HepG2 (cell line): ENCODE data around the gene LSS. TPM values are rescaled to one million over a fixed set of nuclear protein-coding genes. Genes with fewer than 3 reads are reported as not detected.

Experiments used
- ARNT2 ChIP-seq: sonication (generic); formaldehyde crosslinking; IDR thresholded peaks from 2 replicates; pipeline ENCODE4 v1.8.0; 2022; ENCODE audit warnings: mild to moderate bottlenecking, low read depth, missing genetic modification reagents, moderate library complexity
- FOXA3 ChIP-seq: IDR thresholded peaks from 2 replicates; pipeline ENCODE4 v1.6.1; 2016; ENCODE audit warnings: missing genetic modification reagents, missing compliant biosample characterization
- HOXA3 ChIP-seq: sonication (generic); formaldehyde crosslinking; IDR thresholded peaks from 2 replicates; pipeline ENCODE4 v1.5.0; 2020; ENCODE audit warnings: missing genetic modification reagents
- MEIS2 ChIP-seq: sonication (generic); formaldehyde crosslinking; IDR thresholded peaks from 2 replicates; pipeline ENCODE4 v1.9.0; 2021; ENCODE audit warnings: mild to moderate bottlenecking, missing genetic modification reagents
- MXI1 ChIP-seq: IDR thresholded peaks from 3 replicates; pipeline ENCODE4 v1.6.1; 2012; ENCODE audit warnings: low read depth, low read length, inconsistent platforms, borderline replicate concordance
- MYC ChIP-seq: sonication (generic); formaldehyde crosslinking; IDR thresholded peaks from 2 replicates; pipeline ENCODE4 v1.9.0; 2021; ENCODE audit warnings: missing genetic modification reagents, borderline replicate concordance
- PHF20 ChIP-seq: sonication (generic); formaldehyde crosslinking; IDR thresholded peaks from 2 replicates; pipeline ENCODE4 v1.5.0; 2020; ENCODE audit warnings: mild to moderate bottlenecking, missing genetic modification reagents
- PLRG1 ChIP-seq: fragments of 450-650 bp; conservative IDR thresholded peaks from 2 replicates; pipeline ENCODE4 v1.6.1; 2016
- POGK ChIP-seq: sonication (generic); formaldehyde crosslinking; conservative IDR thresholded peaks from 2 replicates; pipeline ENCODE4 v1.8.0; 2022; ENCODE audit warnings: mild to moderate bottlenecking, moderate library complexity, missing genetic modification reagents
- SETDB1 ChIP-seq: sonication (generic); formaldehyde crosslinking; IDR thresholded peaks from 2 replicates; pipeline ENCODE4 v1.5.1; 2020; ENCODE audit warnings: missing genetic modification reagents, mild to moderate bottlenecking, borderline replicate concordance
- TAF1 ChIP-seq: sonication (generic); formaldehyde crosslinking; IDR thresholded peaks from 2 replicates; pipeline ENCODE4 v1.4.0; 2020; ENCODE audit warnings: missing genetic modification reagents
- ZBTB3 ChIP-seq: sonication (generic); formaldehyde crosslinking; IDR thresholded peaks from 2 replicates; pipeline ENCODE4 v1.4.0; 2020; ENCODE audit warnings: low read depth, mild to moderate bottlenecking, moderate library complexity, missing genetic modification reagents, borderline replicate concordance
- ZFX ChIP-seq: sonication (generic); formaldehyde crosslinking; IDR thresholded peaks from 2 replicates; pipeline ENCODE4 v1.4.0; 2020; ENCODE audit warnings: mild to moderate bottlenecking, low read depth, missing genetic modification reagents, moderate library complexity
- ZNF281 ChIP-seq: sonication (generic); formaldehyde crosslinking; IDR thresholded peaks from 2 replicates; pipeline ENCODE4 v1.4.0; 2020; ENCODE audit warnings: missing genetic modification reagents, borderline replicate concordance
- ZNF3 ChIP-seq: IDR thresholded peaks from 2 replicates; pipeline ENCODE4 v1.7.0; 2017; ENCODE audit warnings: inconsistent platforms
- ZNF343 ChIP-seq: sonication (generic); formaldehyde crosslinking; IDR thresholded peaks from 2 replicates; pipeline ENCODE4 v1.4.0; 2020; ENCODE audit warnings: mild to moderate bottlenecking, missing genetic modification reagents
- ZNF703 ChIP-seq: sonication (generic); formaldehyde crosslinking; IDR thresholded peaks from 2 replicates; pipeline ENCODE4 v1.5.1; 2020; ENCODE audit warnings: missing genetic modification reagents, mild to moderate bottlenecking, moderate library complexity, borderline replicate concordance
- ZNF839 ChIP-seq: sonication (generic); formaldehyde crosslinking; IDR thresholded peaks from 2 replicates; pipeline ENCODE4 v1.4.0; 2020; ENCODE audit warnings: missing genetic modification reagents, mild to moderate bottlenecking, borderline replicate concordance
- polyA plus RNA-seq, 8 experiments: library from polyadenylated mRNA; depleted of rRNA in 3 of 8; stranded (reverse) in 7 of 8; unstranded in 1 of 8; fragments of >200 nt; fragmentation: Illumina TruSeq in 4 of 8; extraction: Trizol in 4 of 8; gene quantifications; 2 replicates each; pipeline versions ENCODE4 v1.2.1 to v1.2.3, GENCODE V29; 2011 to 2016; ENCODE audit warnings: low read depth in 4 of 8, missing spikeins in 1 of 8, mixed read lengths in 1 of 8; ENCODE audit not compliant: insufficient read depth in 1 of 8
- total RNA-seq, 5 experiments: library from RNA; depleted of rRNA; stranded (reverse); fragments of >200 nt; fragmentation: Illumina TruSeq; extraction: Trizol; gene quantifications; 2 replicates each; pipeline ENCODE4 v1.2.3, GENCODE V29; 2016; ENCODE audit warnings: low read depth in 1 of 5
- TF ChIP-seq, protein P1 (sequence below): IDR thresholded peaks from 2 replicates; pipeline ENCODE4 v1.6.1; 2016; ENCODE audit warnings: mild to moderate bottlenecking
- TF ChIP-seq, protein P2 (sequence below): IDR thresholded peaks from 2 replicates; pipeline ENCODE4 v1.6.1; 2016; ENCODE audit warnings: missing compliant biosample characterization, missing genetic modification reagents, borderline replicate concordance
- TF ChIP-seq, protein P3 (sequence below): sonication (generic); formaldehyde crosslinking; IDR thresholded peaks from 2 replicates; pipeline ENCODE4 v1.4.0; 2020; ENCODE audit warnings: missing genetic modification reagents

Gene LSS
- total and polyA plus RNA-seq, 2 of the 13 experiments (the other 11 are each of a cell fraction or from before 2014, with no cell fraction given): 72.6 to 113 TPM

- peak; percentile 42; the same call in 1 of the 2 replicates for TF ChIP-seq ZNF281 (CRISPR knock-in tag)
- TF ChIP-seq PHF20 (CRISPR knock-in tag): no peak
- TF ChIP-seq PLRG1: no peak
- TF ChIP-seq ZBTB3: 0 out of 2 replicates have a peak, but pooled peaks have one; percentile 2
- no peak for TF ChIP-seq HOXA3
- TF ChIP-seq MYC (CRISPR knock-in tag): peak; percentile 87
- TF ChIP-seq, protein P1, sequence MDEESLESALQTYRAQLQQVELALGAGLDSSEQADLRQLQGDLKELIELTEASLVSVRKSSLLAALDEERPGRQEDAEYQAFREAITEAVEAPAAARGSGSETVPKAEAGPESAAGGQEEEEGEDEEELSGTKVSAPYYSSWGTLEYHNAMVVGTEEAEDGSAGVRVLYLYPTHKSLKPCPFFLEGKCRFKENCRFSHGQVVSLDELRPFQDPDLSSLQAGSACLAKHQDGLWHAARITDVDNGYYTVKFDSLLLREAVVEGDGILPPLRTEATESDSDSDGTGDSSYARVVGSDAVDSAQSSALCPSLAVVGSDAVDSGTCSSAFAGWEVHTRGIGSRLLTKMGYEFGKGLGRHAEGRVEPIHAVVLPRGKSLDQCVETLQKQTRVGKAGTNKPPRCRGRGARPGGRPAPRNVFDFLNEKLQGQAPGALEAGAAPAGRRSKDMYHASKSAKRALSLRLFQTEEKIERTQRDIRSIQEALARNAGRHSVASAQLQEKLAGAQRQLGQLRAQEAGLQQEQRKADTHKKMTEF (CRISPR knock-in tag): peak; percentile 18; the same call in 1 of the 2 replicates
- 0 out of 2 replicates have a peak, but pooled peaks have one; percentile 2 for TF ChIP-seq ZNF343 (CRISPR knock-in tag)
- 0 out of 2 replicates have a peak, but pooled peaks have one; percentile 39 for TF ChIP-seq ZNF839 (CRISPR knock-in tag)
- TF ChIP-seq, protein P2, sequence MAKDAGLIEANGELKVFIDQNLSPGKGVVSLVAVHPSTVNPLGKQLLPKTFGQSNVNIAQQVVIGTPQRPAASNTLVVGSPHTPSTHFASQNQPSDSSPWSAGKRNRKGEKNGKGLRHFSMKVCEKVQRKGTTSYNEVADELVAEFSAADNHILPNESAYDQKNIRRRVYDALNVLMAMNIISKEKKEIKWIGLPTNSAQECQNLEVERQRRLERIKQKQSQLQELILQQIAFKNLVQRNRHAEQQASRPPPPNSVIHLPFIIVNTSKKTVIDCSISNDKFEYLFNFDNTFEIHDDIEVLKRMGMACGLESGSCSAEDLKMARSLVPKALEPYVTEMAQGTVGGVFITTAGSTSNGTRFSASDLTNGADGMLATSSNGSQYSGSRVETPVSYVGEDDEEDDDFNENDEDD (CRISPR knock-in tag): peak; percentile 25; the same call in 1 of the 2 replicates
- TF ChIP-seq FOXA3 (CRISPR knock-in tag): 0 out of 2 replicates have a peak, but pooled peaks have one; percentile 5
- TF ChIP-seq MXI1: peak; percentile 79; the same call in 1 of the 3 replicates
- TF ChIP-seq, protein P3, sequence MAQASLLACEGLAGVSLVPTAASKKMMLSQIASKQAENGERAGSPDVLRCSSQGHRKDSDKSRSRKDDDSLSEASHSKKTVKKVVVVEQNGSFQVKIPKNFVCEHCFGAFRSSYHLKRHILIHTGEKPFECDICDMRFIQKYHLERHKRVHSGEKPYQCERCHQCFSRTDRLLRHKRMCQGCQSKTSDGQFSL (CRISPR knock-in tag): no peak
- no peak for TF ChIP-seq ZNF3 (CRISPR knock-in tag)
- TF ChIP-seq ARNT2 (CRISPR knock-in tag): peak; percentile 41
- no peak for TF ChIP-seq SETDB1 (CRISPR knock-in tag)
- 0 out of 2 replicates have a peak, but pooled peaks have one; percentile 48 for TF ChIP-seq POGK (CRISPR knock-in tag)
- TF ChIP-seq MEIS2 (CRISPR knock-in tag): 0 out of 2 replicates have a peak, but pooled peaks have one; percentile 46
- 0 out of 2 replicates have a peak, but pooled peaks have one; percentile 27 for TF ChIP-seq ZNF703 (CRISPR knock-in tag)
- TF ChIP-seq ZFX (CRISPR knock-in tag): peak; percentile 82
- TF ChIP-seq TAF1 (CRISPR knock-in tag): peak; percentile 48; the same call in 1 of the 2 replicates
These were observed 754 bp upstream of the LSS start (continued) for GRCh38 chr21:46229133-46229922.
